Keratinocyte (primary cell): ENCODE measurements around the gene HK1.

Source experiments
- EZH2 ChIP-seq: IDR thresholded peaks from one replicate; pipeline ENCODE4 v1.6.1; 2012; ENCODE audit warnings: inconsistent platforms, mild to moderate bottlenecking, low read length, moderate library complexity
- TF ChIP-seq, protein P1 (sequence below), 3 experiments: IDR thresholded peaks in 1 of 3; conservative IDR thresholded peaks in 1 of 3; optimal IDR thresholded peaks in 1 of 3; 2 replicates in 2 of 3; 3 replicates in 1 of 3; pipeline versions ENCODE3 to v1.5.1; 2011; ENCODE audit warnings: low read length in 3 of 3, mild to moderate bottlenecking in 3 of 3, moderate library complexity in 2 of 3, control low read depth in 1 of 3, inconsistent platforms in 1 of 3; ENCODE audit not compliant: insufficient read depth in 2 of 3; ENCODE audit errors: extremely low read depth in 1 of 3

DNA sequence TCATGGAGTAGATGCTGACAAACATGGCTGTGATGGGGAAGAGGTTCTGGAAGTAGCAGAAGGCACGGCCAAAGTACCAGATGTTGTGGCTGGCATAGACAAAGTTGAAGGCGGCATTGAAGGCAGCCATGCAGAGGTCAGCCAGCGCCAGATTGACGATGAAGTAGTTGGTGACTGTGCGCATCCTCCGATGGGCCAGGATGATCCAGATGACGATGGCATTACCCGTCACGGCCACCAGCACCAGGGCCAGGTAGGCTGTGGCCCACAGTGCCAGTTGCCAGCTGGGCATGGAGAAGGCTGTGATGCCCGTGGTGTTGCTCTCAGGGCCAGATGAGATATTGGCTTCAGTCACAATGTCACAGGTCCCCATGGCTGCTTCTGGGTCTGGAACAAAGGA, 137.7 kb downstream of the HK1 start:
- no peak for TF ChIP-seq EZH2
- TF ChIP-seq, protein P1, sequence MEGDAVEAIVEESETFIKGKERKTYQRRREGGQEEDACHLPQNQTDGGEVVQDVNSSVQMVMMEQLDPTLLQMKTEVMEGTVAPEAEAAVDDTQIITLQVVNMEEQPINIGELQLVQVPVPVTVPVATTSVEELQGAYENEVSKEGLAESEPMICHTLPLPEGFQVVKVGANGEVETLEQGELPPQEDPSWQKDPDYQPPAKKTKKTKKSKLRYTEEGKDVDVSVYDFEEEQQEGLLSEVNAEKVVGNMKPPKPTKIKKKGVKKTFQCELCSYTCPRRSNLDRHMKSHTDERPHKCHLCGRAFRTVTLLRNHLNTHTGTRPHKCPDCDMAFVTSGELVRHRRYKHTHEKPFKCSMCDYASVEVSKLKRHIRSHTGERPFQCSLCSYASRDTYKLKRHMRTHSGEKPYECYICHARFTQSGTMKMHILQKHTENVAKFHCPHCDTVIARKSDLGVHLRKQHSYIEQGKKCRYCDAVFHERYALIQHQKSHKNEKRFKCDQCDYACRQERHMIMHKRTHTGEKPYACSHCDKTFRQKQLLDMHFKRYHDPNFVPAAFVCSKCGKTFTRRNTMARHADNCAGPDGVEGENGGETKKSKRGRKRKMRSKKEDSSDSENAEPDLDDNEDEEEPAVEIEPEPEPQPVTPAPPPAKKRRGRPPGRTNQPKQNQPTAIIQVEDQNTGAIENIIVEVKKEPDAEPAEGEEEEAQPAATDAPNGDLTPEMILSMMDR (optimal IDR thresholded peaks at IDR 0.05 in 1 of 3, IDR thresholded peaks at IDR 0.05 in 1 of 3, conservative IDR thresholded peaks at IDR 0.05 in 1 of 3; ENCODE audit: extremely low read depth in 1 of 3, insufficient read depth in 2 of 3, low read length in 3 of 3): no peak
